BJ (cell line): ENCODE results near the gene GABRR1. TPM values are rescaled to one million over a fixed set of nuclear protein-coding genes. Genes with fewer than 3 reads are reported as not detected.

Experiments used
- CTCF ChIA-PET: fragments of 350-600 bp; formaldehyde crosslinking; extraction: SDS; loops from one replicate; lab custom pipeline; 2021; ENCODE audit warnings: antibody characterized with exemption, inconsistent platforms; lab: Yijun Ruan, JAX
- POLR2A ChIA-PET: fragments of 300-600 bp; sonication (Branson Sonifier 250); formaldehyde crosslinking; extraction: SDS; loops from one replicate; lab custom pipeline; 2021; ENCODE audit warnings: antibody characterized with exemption; lab: Charles Lee
- DNase-seq: peaks from one replicate; pipeline ENCODE4 v3.0.0-alpha.2; 2011; ENCODE audit warnings: low read depth
- H3K27me3 ChIP-seq: 2 replicates; pipeline ENCODE4 v1.6.0; 2011; ENCODE audit warnings: low read length; ENCODE audit not compliant: control insufficient read depth, insufficient read depth
- H3K36me3 ChIP-seq: 2 replicates; pipeline ENCODE4 v1.5.1; 2011; ENCODE audit warnings: low read length; ENCODE audit not compliant: control insufficient read depth, insufficient read depth
- H3K4me3 ChIP-seq: 2 replicates; pipeline ENCODE4 v1.5.1; 2011; ENCODE audit warnings: low read depth, mild to moderate bottlenecking, control low read depth, low read length
- CTCF ChIP-seq: IDR thresholded peaks from 2 replicates; pipeline ENCODE4 v1.5.1; 2011; ENCODE audit warnings: low read depth, mild to moderate bottlenecking, control low read depth, inconsistent platforms, low read length, moderate library complexity; ENCODE audit not compliant: insufficient read depth
- polyA plus RNA-seq: library from polyadenylated mRNA; depleted of rRNA; stranded (reverse); fragments of >200 nt; gene quantifications from 2 replicates; pipeline ENCODE4 v1.2.3, GENCODE V29; 2011

GABRR1 gene
- polyA plus RNA-seq, 1 experiment, result not detected

GRCh38 chr6:89251976-89252375 is 34.8 kb upstream of the GABRR1 start:
- CTCF ChIA-PET, result interaction anchor here (1.2 kb wide), 1 partner anchor 9 kb away, joined by 3 read pairs; no protein-coding TSS in a partner anchor
- POLR2A ChIA-PET, result no interaction called here
- DNase-seq, result no peak

GRCh38 chr6:89251170-89251569 is 34.0 kb upstream of the GABRR1 start:
- no peak for DNase-seq
- Histone ChIP-seq H3K27me3 (no peaks in the 10 kb centered on the region), H3K4me3 (no peak overlapping the region), H3K36me3 (no peaks in the 10 kb centered on the region)
- POLR2A ChIA-PET, result no interaction called here
- CTCF ChIA-PET, result interaction anchor here (0.7 to 2.1 kb wide), 2 partner anchors 268 to 332 kb away, joined by 3 to 6 read pairs; no protein-coding TSS in a partner anchor
- TF ChIP-seq CTCF, result no peak

More at GRCh38 chr6:89251976-89252375, 34.8 kb upstream of the GABRR1 start:
- Histone ChIP-seq H3K4me3 (no peak overlapping the region), H3K36me3 (no peaks in the 10 kb centered on the region), H3K27me3 (no peaks in the 10 kb centered on the region)
- no peak for TF ChIP-seq CTCF

- H3K4me3 ChIP-seq, result no peak overlapping the region
- no peaks in the 10 kb centered on the region for H3K36me3 ChIP-seq
- H3K27me3 ChIP-seq, result no peaks in the 10 kb centered on the region
- DNase-seq, result no peak
- POLR2A ChIA-PET, result no interaction called here
- CTCF ChIA-PET, result interaction anchor here (1.0 to 2.1 kb wide), 2 partner anchors 127 to 267 kb away, joined by 3 to 6 read pairs; no protein-coding TSS in a partner anchor
- TF ChIP-seq CTCF, result no peak
Measured at GRCh38 chr6:89250239-89250638, 33.1 kb upstream of the GABRR1 start.

GRCh38 chr6:89244241-89244985 is 27.3 kb upstream of the GABRR1 start:
- Histone ChIP-seq H3K27me3 (peaks cover 2% of the 10 kb centered on the region; the same call in 1 of the 2 replicates), H3K36me3 (no peaks in the 10 kb centered on the region), H3K4me3 (no peak overlapping the region)
- ChIA-PET CTCF (interaction anchor here (1.1 to 5.8 kb wide), 4 partner anchors 8 to 261 kb away, joined by 3 to 95 read pairs (median 5); no protein-coding TSS in a partner anchor), POLR2A (no interaction called here)
- TF ChIP-seq CTCF, result no peak
- DNase-seq, result no peak

GRCh38 chr6:89243331-89243629 is 26.1 kb upstream of the GABRR1 start:
- no peak overlapping the region for H3K4me3 ChIP-seq
- POLR2A ChIA-PET, result no interaction called here
- H3K27me3 ChIP-seq, result peaks cover 2% of the 10 kb centered on the region; the same call in 1 of the 2 replicates
- TF ChIP-seq CTCF, result no peak
- no peak for DNase-seq
- CTCF ChIA-PET, result interaction anchor here (0.6 to 5.8 kb wide), 13 partner anchors 8 to 268 kb away, joined by 3 to 95 read pairs (median 3); no protein-coding TSS in a partner anchor
- no peaks in the 10 kb centered on the region for H3K36me3 ChIP-seq
